BE2C (cell line): Measurements from ENCODE around the gene HPSE2.

Experiments
- DNase-seq: peaks from one replicate; pipeline ENCODE4 v3.0.0-alpha.2; 2020
- H3K27me3 ChIP-seq: fragments of 250-450 bp; sonication (Bioruptor Pico); 2 replicates; pipeline ENCODE4 v1.5.1; 2020; ENCODE audit warnings: mild to moderate bottlenecking
- H3K36me3 ChIP-seq: fragments of 250-450 bp; sonication (Bioruptor Pico); 2 replicates; pipeline ENCODE4 v1.5.1; 2020; ENCODE audit warnings: mild to moderate bottlenecking
- H3K4me1 ChIP-seq: fragments of 250-450 bp; sonication (Bioruptor Pico); 2 replicates; pipeline ENCODE4 v1.5.1; 2020
- H3K4me3 ChIP-seq: 2 replicates; pipeline ENCODE4 v1.5.1; 2011; ENCODE audit warnings: low read depth, low read length
- H3K9me3 ChIP-seq: fragments of 250-450 bp; sonication (Bioruptor Pico); 2 replicates; pipeline ENCODE4 v1.5.1; 2020
- TF ChIP-seq, protein P1 (sequence below): IDR thresholded peaks from 2 replicates; pipeline ENCODE4 v1.5.1; 2012; ENCODE audit warnings: mild to moderate bottlenecking, low read depth, low read length

HPSE2 gene

DNA sequence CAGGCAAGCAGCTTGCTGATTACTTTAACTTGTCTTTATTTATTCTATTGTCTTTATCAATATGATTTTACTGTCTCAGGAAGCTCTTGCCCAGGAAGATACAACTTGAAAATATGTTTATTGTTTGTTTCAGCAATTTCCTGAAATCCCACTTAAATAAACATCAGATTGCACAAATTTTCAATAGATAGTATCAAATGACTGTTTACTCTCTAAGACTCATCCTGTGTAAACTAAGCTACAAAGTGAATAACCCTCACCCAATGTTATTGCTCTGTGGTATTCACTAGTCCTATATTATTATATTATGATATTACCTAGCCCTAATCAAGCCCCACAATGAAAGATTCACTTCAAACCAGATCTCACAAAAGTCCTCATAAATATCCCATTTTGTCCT, 658.5 kb downstream of the HPSE2 start:
- Histone ChIP-seq H3K36me3 (no peaks in the 10 kb centered on the region), H3K27me3 (no peaks in the 10 kb centered on the region), H3K4me3 (no peak overlapping the region), H3K9me3 (no peaks in the 10 kb centered on the region), H3K4me1 (no peaks in the 10 kb centered on the region)
- TF ChIP-seq, protein P1, sequence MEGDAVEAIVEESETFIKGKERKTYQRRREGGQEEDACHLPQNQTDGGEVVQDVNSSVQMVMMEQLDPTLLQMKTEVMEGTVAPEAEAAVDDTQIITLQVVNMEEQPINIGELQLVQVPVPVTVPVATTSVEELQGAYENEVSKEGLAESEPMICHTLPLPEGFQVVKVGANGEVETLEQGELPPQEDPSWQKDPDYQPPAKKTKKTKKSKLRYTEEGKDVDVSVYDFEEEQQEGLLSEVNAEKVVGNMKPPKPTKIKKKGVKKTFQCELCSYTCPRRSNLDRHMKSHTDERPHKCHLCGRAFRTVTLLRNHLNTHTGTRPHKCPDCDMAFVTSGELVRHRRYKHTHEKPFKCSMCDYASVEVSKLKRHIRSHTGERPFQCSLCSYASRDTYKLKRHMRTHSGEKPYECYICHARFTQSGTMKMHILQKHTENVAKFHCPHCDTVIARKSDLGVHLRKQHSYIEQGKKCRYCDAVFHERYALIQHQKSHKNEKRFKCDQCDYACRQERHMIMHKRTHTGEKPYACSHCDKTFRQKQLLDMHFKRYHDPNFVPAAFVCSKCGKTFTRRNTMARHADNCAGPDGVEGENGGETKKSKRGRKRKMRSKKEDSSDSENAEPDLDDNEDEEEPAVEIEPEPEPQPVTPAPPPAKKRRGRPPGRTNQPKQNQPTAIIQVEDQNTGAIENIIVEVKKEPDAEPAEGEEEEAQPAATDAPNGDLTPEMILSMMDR, result no peak
- no peak for DNase-seq

DNA sequence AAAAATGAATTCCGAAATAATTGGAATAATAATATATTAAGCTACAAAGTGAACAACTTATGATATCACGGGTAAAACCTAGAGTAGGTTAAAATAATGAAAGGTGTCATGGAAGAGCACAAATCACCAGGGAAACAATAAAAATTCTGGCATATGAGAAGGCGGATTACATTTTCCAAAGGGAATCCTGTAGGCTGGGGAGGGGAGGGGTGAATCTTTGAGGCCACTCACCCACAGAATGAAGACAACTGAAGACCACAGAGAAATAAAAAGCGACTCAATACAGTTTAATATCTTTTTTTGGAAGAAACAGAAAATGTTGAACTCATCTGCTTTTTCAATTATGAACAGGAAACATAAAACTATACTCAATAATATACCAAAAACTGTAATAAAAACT, 659.6 kb downstream of the HPSE2 start:
- TF ChIP-seq, protein P1, result no peak
- no peak for DNase-seq
- Histone ChIP-seq H3K4me3 (no peak overlapping the region), H3K4me1 (no peaks in the 10 kb centered on the region), H3K27me3 (no peaks in the 10 kb centered on the region), H3K36me3 (no peaks in the 10 kb centered on the region), H3K9me3 (no peaks in the 10 kb centered on the region)

DNA sequence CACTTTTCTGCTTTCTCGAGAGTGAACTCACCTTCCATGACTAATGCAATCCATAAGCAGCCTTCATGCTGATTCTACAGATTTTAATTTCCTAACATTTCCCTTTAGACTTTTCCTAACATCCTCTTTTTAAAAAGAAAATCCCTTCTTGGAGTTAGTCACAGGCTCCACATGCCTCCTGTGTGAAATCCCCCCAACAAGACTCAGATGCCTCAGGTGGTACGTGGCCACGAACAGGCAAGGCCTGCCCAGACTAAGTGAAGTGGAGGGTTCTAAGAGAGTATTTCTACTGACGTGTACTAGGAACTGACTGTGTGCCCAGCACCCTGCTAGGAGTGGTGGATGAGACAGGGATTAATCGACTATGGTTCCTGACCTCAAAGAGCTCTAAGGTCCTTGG, 663.1 kb downstream of the HPSE2 start:
- Histone ChIP-seq H3K9me3 (no peaks in the 10 kb centered on the region), H3K4me1 (no peaks in the 10 kb centered on the region), H3K27me3 (no peaks in the 10 kb centered on the region), H3K4me3 (no peak overlapping the region), H3K36me3 (no peaks in the 10 kb centered on the region)
- TF ChIP-seq, protein P1, result no peak
- no peak for DNase-seq

DNA sequence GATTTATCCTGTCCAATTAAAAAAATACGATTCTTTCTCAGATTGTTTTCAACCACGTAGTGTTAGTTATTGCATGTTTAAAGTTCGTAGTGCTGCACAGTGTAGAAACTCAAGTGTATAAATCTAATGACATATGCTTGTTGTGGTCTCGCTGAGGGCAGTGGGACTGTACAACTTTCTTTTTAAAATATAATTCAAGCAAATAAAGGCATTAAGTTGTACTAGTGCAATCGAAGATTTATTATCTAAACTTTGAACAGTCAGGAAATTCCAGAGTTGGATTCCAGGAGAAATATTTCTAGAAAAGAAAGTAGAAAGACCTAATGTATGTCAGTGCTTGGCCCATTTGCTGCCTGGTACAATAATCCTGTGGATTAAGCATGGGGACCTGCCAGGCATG, 664.8 kb downstream of the HPSE2 start:
- Histone ChIP-seq H3K4me1 (no peaks in the 10 kb centered on the region), H3K27me3 (no peaks in the 10 kb centered on the region), H3K4me3 (no peak overlapping the region), H3K9me3 (no peaks in the 10 kb centered on the region), H3K36me3 (no peaks in the 10 kb centered on the region)
- TF ChIP-seq, protein P1, result no peak
- no peak for DNase-seq

DNA sequence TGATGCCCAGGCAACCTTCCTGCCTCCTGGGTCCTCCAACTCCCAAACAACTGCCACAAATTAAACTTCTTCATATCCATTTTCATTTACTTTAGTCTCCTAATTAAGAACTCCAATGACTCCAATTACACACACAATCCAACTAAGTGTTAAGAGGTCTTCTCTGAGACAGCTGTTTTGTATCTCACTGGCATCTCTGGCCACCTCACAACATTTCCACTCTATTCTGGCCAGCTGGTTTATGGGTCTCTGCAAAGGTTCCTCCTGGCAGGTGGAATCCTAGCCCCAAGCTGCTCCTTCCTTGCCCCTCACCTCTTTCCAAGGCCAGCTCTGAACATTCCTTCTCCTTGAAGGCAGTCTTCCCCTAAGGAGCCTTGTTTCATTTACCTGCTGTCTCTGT, 665.8 kb downstream of the HPSE2 start:
- Histone ChIP-seq H3K36me3 (no peaks in the 10 kb centered on the region), H3K4me1 (no peaks in the 10 kb centered on the region), H3K27me3 (no peaks in the 10 kb centered on the region), H3K9me3 (no peaks in the 10 kb centered on the region), H3K4me3 (no peak overlapping the region)
- TF ChIP-seq, protein P1, result no peak
- no peak for DNase-seq

DNA sequence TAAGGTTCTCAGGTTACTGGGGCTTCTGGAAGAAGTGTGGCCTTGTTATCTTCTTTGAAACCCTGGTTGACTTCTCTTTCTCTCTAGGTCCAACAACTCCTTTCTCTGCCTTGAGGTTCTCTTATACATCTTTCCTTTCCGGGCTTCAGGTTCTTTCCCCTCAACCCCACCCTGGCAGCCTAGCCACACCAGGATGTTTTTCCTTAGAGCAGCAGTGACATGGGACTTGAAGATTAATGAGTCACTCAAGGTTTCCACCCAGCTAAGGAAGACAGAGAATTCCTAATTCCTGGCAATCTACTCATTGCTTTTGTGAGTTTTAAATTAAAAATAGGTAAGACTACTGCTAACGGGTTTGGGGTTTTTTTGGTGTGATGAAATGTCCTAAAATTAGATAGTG, 667.1 kb downstream of the HPSE2 start:
- H3K27me3 ChIP-seq, result peaks cover 4% of the 10 kb centered on the region; the same call in 1 of the 2 replicates
- no peaks in the 10 kb centered on the region for H3K36me3 ChIP-seq
- no peaks in the 10 kb centered on the region for H3K4me1 ChIP-seq
- H3K9me3 ChIP-seq, result no peaks in the 10 kb centered on the region
- H3K4me3 ChIP-seq, result no peak overlapping the region
- TF ChIP-seq, protein P1, result no peak
- DNase-seq, result no peak
